ENCODE data around the gene LSS.

The LSS gene

GRCh38 chr21:46217511-46218196 is 10.9 kb downstream of the LSS start:
- DNase-seq = no peak

- no peak for DNase-seq
Measured at GRCh38 chr21:46216132-46216747, 12.3 kb downstream of the LSS start.

GRCh38 chr21:46215436-46216131 is 13.0 kb downstream of the LSS start:
- DNase-seq = no peak

GRCh38 chr21:46214478-46215340 is 13.9 kb downstream of the LSS start:
- no peak for DNase-seq

- no peak for DNase-seq
Measured at GRCh38 chr21:46213620-46214286, 14.8 kb downstream of the LSS start.

GRCh38 chr21:46212721-46213484 is 15.7 kb downstream of the LSS start:
- DNase-seq = no peak

GRCh38 chr21:46211786-46212720 is 16.5 kb downstream of the LSS start:
- no peak for DNase-seq

GRCh38 chr21:46211376-46211775 is 17.2 kb downstream of the LSS start:
- no peak for DNase-seq

- DNase-seq = no peak
Measured at GRCh38 chr21:46210378-46211136, 18.0 kb downstream of the LSS start.

GRCh38 chr21:46208761-46209721 is 19.5 kb downstream of the LSS start:
- no peak for DNase-seq

GRCh38 chr21:46207920-46208591 is 20.5 kb downstream of the LSS start:
- DNase-seq = no peak

GRCh38 chr21:46207006-46207919 is 21.3 kb downstream of the LSS start:
- DNase-seq = no peak

- no peak for DNase-seq
Measured at GRCh38 chr21:46206163-46207005, 22.2 kb downstream of the LSS start.

GRCh38 chr21:46205766-46206162 is 22.8 kb downstream of the LSS start:
- DNase-seq = no peak

GRCh38 chr21:46205166-46205565 is 23.4 kb downstream of the LSS start:
- no peak for DNase-seq

GRCh38 chr21:46203203-46203600 is 25.4 kb downstream of the LSS start:
- no peak for DNase-seq

All from eye (tissue), 1 donor.